ENCODE data around the gene LILRB3.
"Not testable (repeated sequence)": the region's sequence is repeated elsewhere in the genome, so short reads cannot be mapped to it uniquely, and the experiment has no call there.

The LILRB3 gene

GRCh38 chr19:54222474-54223276 is at the start of gene LILRB3:
TSS of gene LILRB3 (minus strand) at chr19:54223007. CDS start at chr19:54222976, 31 bp downstream.
- DNase-seq (ENCODE audit: low spot score): not testable (repeated sequence)

- not testable (repeated sequence) for DNase-seq (ENCODE audit: low spot score)
These were observed 49.4 kb upstream of the LILRB3 start for GRCh38 chr19:54272181-54272580.

- DNase-seq (ENCODE audit: low spot score): not testable (repeated sequence)
These were observed 48.8 kb upstream of the LILRB3 start for GRCh38 chr19:54271587-54271986.

- DNase-seq (ENCODE audit: low spot score): no peak
These were observed 48.3 kb upstream of the LILRB3 start for GRCh38 chr19:54271106-54271505.

GRCh38 chr19:54268936-54269335 is 46.1 kb upstream of the LILRB3 start:
- DNase-seq (ENCODE audit: low spot score): no peak

- peak; percentile 50 for DNase-seq (ENCODE audit: low spot score)
These were observed 43.3 kb upstream of the LILRB3 start for GRCh38 chr19:54266133-54266532.

- no peak for DNase-seq (ENCODE audit: low spot score)
These were observed 39.7 kb upstream of the LILRB3 start for GRCh38 chr19:54262470-54262869.

GRCh38 chr19:54262066-54262465 is 39.3 kb upstream of the LILRB3 start:
- DNase-seq (ENCODE audit: low spot score): no peak

GRCh38 chr19:54257116-54257480 is 34.3 kb upstream of the LILRB3 start, which contains the start of gene LILRB5:
TSS of gene LILRB5 (minus strand) at chr19:54257273. CDS start at chr19:54257193, 80 bp downstream.
- no peak for DNase-seq (ENCODE audit: low spot score)

- DNase-seq (ENCODE audit: low spot score): no peak
These were observed 33.7 kb upstream of the LILRB3 start for GRCh38 chr19:54256250-54257115.

GRCh38 chr19:54255105-54255775 is 32.4 kb upstream of the LILRB3 start:
- DNase-seq (ENCODE audit: low spot score): no peak

GRCh38 chr19:54254195-54254906 is 31.5 kb upstream of the LILRB3 start:
- no peak for DNase-seq (ENCODE audit: low spot score)

GRCh38 chr19:54253331-54254194 is 30.8 kb upstream of the LILRB3 start:
- DNase-seq (ENCODE audit: low spot score): no peak

- no peak for DNase-seq (ENCODE audit: low spot score)
These were observed 30.0 kb upstream of the LILRB3 start for GRCh38 chr19:54252845-54253244.

- DNase-seq (ENCODE audit: low spot score): no peak
These were observed 29.4 kb upstream of the LILRB3 start for GRCh38 chr19:54252243-54252642.

- no peak for DNase-seq (ENCODE audit: low spot score)
These were observed 25.3 kb upstream of the LILRB3 start for GRCh38 chr19:54248016-54248601.

- no peak for DNase-seq (ENCODE audit: low spot score)
These were observed 24.5 kb upstream of the LILRB3 start for GRCh38 chr19:54247106-54247930.

- no peak for DNase-seq (ENCODE audit: low spot score)
These were observed 23.1 kb upstream of the LILRB3 start for GRCh38 chr19:54245936-54246335.

- not testable (repeated sequence) for DNase-seq (ENCODE audit: low spot score)
These were observed 21.0 kb upstream of the LILRB3 start for GRCh38 chr19:54243809-54244208.
